ENCODE measurements around the gene AFF1. TPM values are rescaled to one million over a fixed set of nuclear protein-coding genes. Genes with fewer than 3 reads are reported as not detected.

AFF1 gene
- total RNA-seq, 4 donors from 2014 or later: 22.9 to 47.1 (median 34.0) TPM

DNA sequence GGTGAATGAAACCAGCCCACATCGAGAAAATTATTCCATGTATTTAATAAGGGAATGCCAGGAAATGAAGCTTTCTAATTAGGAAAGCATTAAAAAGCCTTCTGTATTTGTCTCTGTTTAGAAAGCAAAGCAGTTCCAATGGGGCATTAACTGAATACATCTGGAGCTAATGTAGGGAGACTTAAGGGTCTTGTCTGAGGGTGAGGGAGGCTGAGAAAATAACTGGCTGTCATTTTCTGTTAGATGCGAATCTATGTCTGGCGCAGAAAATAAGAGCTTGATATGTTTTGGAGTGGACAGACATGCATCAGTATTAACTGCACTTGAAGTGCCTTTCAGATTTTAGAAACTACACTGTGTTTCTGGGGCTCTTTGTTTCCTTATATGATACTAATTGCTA lies 174.3 kb downstream of the AFF1 start:
- WGBS, 2 donors: 77 to 92% methylated on average over 3 of the region's 3 CpGs
- H3K36me3 ChIP-seq: peaks cover 0 to 79% (median 9%) of the 10 kb centered on the region in 3 donors
- H3K4me1 ChIP-seq: peaks cover 3 to 45% (median 19%) of the 10 kb centered on the region in 3 donors
- intact Hi-C loops (cut with DNase I): no loop called here
- H3K4me3 ChIP-seq: no peak overlapping the region
- DNase-seq: no peak
- H3K9me3 ChIP-seq: no peaks in the 10 kb centered on the region
- peak overlapping the region in 3 of 4 donors; percentile 45 to 76 (median 68) for H3K27ac ChIP-seq
- TF ChIP-seq POLR2A (IDR thresholded peaks at IDR 0.05): no peak
- TF ChIP-seq, protein P1, sequence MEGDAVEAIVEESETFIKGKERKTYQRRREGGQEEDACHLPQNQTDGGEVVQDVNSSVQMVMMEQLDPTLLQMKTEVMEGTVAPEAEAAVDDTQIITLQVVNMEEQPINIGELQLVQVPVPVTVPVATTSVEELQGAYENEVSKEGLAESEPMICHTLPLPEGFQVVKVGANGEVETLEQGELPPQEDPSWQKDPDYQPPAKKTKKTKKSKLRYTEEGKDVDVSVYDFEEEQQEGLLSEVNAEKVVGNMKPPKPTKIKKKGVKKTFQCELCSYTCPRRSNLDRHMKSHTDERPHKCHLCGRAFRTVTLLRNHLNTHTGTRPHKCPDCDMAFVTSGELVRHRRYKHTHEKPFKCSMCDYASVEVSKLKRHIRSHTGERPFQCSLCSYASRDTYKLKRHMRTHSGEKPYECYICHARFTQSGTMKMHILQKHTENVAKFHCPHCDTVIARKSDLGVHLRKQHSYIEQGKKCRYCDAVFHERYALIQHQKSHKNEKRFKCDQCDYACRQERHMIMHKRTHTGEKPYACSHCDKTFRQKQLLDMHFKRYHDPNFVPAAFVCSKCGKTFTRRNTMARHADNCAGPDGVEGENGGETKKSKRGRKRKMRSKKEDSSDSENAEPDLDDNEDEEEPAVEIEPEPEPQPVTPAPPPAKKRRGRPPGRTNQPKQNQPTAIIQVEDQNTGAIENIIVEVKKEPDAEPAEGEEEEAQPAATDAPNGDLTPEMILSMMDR (IDR thresholded peaks at IDR 0.05): no peak
- no peaks in the 10 kb centered on the region for H3K27me3 ChIP-seq

DNA sequence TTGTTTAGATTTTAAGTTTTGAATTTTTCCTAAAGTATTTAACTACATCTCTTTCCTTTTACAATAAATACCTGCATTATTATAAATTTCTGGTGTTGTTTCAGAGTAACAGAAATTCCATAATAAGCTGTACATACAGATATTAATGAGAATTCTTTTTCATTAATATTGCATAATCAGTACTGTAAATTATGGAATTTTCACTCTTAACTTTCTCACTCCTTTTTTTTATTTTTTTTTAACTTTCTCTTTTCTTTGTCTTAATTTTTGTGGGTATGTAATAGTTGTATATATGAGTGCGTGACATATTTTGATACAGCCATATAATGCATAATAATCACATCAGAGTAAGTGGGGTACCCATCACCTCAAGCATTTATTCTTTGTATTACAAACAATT lies 175.1 kb downstream of the AFF1 start:
- Histone ChIP-seq H3K4me1 (peaks cover 0 to 37% (median 14%) of the 10 kb centered on the region in 3 donors), H3K9me3 (no peaks in the 10 kb centered on the region), H3K27ac (no peak overlapping the region), H3K4me3 (no peak overlapping the region), H3K27me3 (no peaks in the 10 kb centered on the region), H3K36me3 (peaks cover 7 to 87% (median 17%) of the 10 kb centered on the region in 3 donors)
- TF ChIP-seq POLR2A (IDR thresholded peaks at IDR 0.05): no peak
- TF ChIP-seq, protein P1 (IDR thresholded peaks at IDR 0.05): no peak
- intact Hi-C loops (cut with DNase I): no loop called here
- no peak for DNase-seq
- 91 to 95% methylated on average over 1 of the region's 1 CpG for WGBS, 2 donors

DNA sequence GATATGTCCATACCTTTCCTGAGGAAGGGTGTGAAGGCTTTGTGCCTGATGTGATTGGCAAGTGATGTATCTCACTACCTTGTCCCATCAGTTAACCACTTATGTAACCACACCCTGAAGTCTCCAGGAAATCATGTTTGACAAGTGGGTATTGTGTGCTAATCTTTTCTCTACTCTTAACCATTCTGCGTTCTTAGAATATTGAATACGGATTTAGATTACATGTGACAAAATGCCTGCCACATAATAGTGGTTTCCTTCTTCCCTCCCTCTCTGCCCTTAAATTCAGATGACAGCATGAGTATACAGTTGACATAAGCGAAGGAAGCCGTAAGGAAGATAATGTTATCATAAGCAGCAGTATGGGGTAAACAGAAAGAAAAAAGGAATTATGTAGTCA lies 177.3 kb downstream of the AFF1 start:
- no peaks in the 10 kb centered on the region for H3K9me3 ChIP-seq
- H3K36me3 ChIP-seq: peaks cover 20 to 91% (median 21%) of the 10 kb centered on the region in 3 donors
- no peak for TF ChIP-seq POLR2A (IDR thresholded peaks at IDR 0.05)
- TF ChIP-seq, protein P1 (IDR thresholded peaks at IDR 0.05): no peak
- H3K4me1 ChIP-seq: peaks cover 0 to 39% (median 14%) of the 10 kb centered on the region in 3 donors
- H3K27ac ChIP-seq: no peak overlapping the region
- WGBS, 2 donors: 87 to 89% methylated on average over 4 of the region's 4 CpGs
- H3K27me3 ChIP-seq: no peaks in the 10 kb centered on the region
- intact Hi-C loops (cut with DNase I): no loop called here
- no peak overlapping the region for H3K4me3 ChIP-seq
- DNase-seq: no peak

DNA sequence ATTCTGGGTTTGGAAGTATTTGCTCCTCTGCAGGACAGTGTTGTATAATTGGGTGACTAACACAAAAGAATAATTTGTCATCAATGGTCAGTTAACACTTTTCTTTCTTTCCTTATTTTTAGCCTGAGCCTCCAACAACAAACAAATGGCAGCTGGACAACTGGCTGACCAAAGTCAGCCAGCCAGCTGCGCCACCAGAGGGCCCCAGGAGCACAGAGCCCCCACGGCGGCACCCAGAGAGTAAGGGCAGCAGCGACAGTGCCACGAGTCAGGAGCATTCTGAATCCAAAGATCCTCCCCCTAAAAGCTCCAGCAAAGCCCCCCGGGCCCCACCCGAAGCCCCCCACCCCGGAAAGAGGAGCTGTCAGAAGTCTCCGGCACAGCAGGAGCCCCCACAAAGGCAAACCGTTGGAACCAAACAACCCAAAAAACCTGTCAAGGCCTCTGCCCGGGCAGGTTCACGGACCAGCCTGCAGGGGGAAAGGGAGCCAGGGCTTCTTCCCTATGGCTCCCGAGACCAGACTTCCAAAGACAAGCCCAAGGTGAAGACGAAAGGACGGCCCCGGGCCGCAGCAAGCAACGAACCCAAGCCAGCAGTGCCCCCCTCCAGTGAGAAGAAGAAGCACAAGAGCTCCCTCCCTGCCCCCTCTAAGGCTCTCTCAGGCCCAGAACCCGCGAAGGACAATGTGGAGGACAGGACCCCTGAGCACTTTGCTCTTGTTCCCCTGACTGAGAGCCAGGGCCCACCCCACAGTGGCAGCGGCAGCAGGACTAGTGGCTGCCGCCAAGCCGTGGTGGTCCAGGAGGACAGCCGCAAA lies 179.6 kb downstream of the AFF1 start:
- TF ChIP-seq, protein P1 (IDR thresholded peaks at IDR 0.05): no peak
- TF ChIP-seq POLR2A (IDR thresholded peaks at IDR 0.05): no peak
- H3K4me1 ChIP-seq: peaks cover 8 to 40% (median 10%) of the 10 kb centered on the region in 3 donors
- 76 to 85% methylated on average over 5 to 12 of the region's 24 CpGs for WGBS, 2 donors
- DNase-seq: no peak
- peaks cover 16 to 96% (median 21%) of the 10 kb centered on the region in 3 donors for H3K36me3 ChIP-seq
- H3K27ac ChIP-seq: no peak overlapping the region
- no peaks in the 10 kb centered on the region for H3K9me3 ChIP-seq
- intact Hi-C loops (cut with DNase I): loop anchor here (5.0 kb wide), 1 partner anchor 622 kb away; no protein-coding TSS in a partner anchor
- H3K4me3 ChIP-seq: no peak overlapping the region
- no peaks in the 10 kb centered on the region for H3K27me3 ChIP-seq

DNA sequence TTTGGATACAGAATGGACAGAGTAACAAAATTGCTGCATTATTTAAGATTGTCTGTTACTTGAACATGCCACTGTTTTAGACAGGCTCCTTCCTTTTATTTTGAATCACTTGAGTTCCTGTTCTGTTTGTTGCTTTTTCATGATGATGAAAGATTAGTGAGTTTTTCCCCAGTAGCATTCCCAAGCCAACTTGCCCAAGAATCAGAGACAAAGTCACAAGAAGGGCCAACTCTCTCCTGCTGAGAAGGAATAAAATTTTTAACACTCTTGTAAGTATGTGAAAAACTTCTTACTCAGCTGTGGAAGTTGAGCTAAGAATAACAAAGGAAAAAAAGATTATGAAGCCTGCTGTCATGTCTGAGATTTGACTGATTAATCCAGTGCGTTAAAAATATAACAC lies 181.4 kb downstream of the AFF1 start:
- Histone ChIP-seq H3K27ac (peak overlapping the region in 2 of 4 donors; percentile 85 to 86), H3K9me3 (no peaks in the 10 kb centered on the region), H3K27me3 (no peaks in the 10 kb centered on the region), H3K4me3 (no peak overlapping the region), H3K4me1 (peaks cover 22 to 57% (median 22%) of the 10 kb centered on the region in 3 donors), H3K36me3 (peaks cover 16 to 84% (median 21%) of the 10 kb centered on the region in 3 donors)
- WGBS, 2 donors: 60 to 83% methylated on average over 1 of the region's 1 CpG
- no peak for DNase-seq
- TF ChIP-seq, protein P1 (IDR thresholded peaks at IDR 0.05): no peak
- no peak for TF ChIP-seq POLR2A (IDR thresholded peaks at IDR 0.05)
- intact Hi-C loops (cut with DNase I): loop anchor here (5.0 kb wide), 1 partner anchor 624 kb away; no protein-coding TSS in a partner anchor

All from esophagus squamous epithelium (tissue), 5 donors.